GM12872 (cell line): Measurements from ENCODE around the gene LTA.

ENCODE experiments used
- CTCF ChIP-seq: IDR thresholded peaks from 3 replicates; pipeline ENCODE4 v1.5.1; 2011; ENCODE audit warnings: low read depth, mild to moderate bottlenecking, low read length, moderate library complexity; ENCODE audit not compliant: insufficient read depth

LTA gene

DNA sequence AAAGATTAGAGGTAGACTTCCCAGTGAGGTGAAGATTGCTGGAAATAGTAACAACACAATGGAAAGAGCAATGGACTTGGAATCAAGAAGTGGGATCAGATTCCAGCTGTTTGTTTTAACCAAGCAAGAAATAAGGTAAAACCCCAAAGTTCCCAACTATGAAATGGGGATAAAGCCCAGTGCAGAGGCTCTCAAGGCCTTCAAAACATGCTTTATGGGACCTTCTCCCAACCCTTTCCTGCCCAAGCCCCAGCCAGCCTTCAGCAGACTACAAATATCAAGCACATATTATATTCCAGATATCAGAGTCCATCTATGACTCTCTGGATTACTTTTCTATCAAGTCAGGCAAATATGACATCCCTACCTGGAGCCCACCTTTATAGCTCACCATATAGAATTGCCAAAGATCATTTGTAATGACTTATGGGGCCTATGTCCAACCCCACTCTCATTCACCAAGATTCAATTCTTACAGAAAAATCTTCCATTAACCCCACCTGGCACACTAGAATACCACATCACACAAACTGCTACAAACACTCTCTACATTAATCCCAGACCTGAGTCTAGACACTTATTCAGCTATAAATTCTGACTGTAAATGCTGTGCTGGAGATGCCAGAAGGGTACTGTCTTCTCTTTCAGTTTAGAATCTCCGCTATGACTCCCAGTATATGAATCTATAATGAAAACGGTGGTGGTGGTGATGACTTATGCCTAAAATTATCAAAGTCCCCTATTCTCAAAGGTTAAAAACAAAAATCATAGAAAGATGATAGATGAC is 36.4 kb upstream of the LTA start:
- TF ChIP-seq CTCF = no peak

- no peak for TF ChIP-seq CTCF
Observed at GRCh38 chr6:31538805-31539400, 33.2 kb upstream of the LTA start.

- no peak for TF ChIP-seq CTCF
Observed at GRCh38 chr6:31540640-31541039, 31.4 kb upstream of the LTA start.

DNA sequence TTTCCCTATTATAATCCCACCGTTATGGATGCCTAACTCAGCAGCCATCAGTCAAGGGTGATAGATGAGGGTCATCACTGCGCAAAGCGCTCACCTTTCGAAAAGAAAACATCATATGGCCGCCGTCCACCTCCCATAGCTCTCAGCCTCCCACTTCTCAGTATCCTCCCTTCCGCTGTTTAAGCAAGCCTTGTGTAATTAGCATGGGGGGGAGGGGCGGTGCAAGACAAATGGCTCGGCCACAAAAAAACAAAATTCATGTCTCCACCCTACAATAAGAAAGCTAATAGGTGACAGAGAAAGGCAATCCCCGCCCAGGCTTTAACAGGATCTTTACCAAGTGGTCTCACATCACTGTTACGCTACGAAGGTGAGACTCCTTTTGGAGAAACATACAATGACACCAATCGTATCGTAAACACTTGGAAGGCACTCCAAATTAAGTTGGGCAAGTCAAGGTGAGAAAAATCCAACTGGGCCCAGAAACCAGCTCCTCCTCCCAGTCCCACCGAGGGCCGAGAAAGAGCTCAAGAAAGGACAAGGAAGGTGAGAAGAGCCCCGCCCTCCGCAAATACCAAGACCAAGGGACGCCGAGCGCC is 30.9 kb upstream of the LTA start:
- TF ChIP-seq CTCF = no peak

DNA sequence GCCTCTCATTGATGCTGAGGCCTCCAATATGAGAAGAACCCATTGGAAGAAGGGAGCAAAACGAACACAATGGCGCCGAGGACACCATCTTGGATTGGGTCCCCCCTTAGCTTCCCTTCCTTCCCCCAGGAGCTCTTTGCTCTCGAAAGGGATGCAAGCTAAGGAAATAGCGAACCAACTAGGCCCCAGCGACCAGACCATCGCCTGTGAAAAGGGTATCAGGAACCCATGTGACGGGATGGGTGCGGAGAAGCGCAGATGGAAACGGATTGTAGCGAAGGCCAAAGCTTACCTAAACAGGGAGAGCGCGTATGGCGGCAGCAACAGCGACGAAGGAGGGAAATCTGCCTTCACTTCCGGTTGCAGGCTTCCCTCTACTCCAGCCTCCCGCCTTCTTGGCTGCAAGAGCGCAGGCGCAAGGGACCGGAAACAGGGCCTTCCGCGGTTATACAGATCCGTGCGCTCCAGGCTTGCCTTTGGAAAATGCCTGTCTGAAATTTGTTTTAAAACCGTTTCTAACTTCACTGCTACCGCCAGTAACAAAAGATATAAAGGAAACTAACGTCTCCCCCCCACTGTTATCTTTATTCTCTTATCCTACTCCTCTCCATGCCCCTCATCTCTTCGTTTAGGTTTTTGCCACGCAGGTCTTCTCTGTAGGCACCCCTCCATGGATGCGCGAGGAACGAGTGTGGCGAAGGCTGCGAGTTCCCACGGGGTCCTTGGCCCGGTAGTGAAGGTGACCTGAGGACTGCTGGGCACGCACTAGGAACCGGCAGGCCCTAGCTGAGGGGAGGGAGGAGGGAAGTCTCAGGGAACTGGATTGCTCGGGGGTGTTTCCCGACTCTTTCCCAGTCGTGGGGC is 30.2 kb upstream of the LTA start, which contains the start of gene DDX39B:
Gene DDX39B, minus strand, starts transcription at position 346 of the 864 bp plus-strand sequence. CDS start 1,471 bp downstream, outside the sequence.
- TF ChIP-seq CTCF = no peak

GRCh38 chr6:31543639-31544038 is 28.4 kb upstream of the LTA start:
- TF ChIP-seq CTCF = no peak

GRCh38 chr6:31544676-31545075 is 27.4 kb upstream of the LTA start:
- no peak for TF ChIP-seq CTCF
